ENCODE results near the gene DSCAM. TPM values are rescaled to one million over a fixed set of nuclear protein-coding genes. Genes with fewer than 3 reads are reported as not detected.

The DSCAM gene
- total RNA-seq, 2 donors from 2014 or later, result 0.05 TPM; not detected in 1

DNA sequence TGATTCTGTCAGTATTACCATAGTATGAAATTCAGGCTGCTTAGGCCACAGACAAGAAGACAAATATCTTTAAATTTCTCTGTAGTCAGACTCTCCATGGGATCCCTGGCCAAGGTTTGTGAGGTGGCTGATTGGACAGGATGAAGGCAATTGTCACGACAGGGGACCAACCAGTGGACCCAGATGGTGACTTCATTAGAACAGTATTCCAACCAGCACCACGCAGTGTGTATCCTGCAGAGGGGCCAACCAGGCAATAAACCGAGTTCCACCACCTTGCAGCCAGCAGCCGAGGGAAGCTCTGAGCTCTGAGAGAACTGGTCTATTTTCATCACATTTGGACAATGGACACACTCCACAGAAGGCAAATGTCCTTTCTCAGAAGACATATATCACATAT lies 16.1 kb downstream of the DSCAM start:
- TF ChIP-seq, protein P1, sequence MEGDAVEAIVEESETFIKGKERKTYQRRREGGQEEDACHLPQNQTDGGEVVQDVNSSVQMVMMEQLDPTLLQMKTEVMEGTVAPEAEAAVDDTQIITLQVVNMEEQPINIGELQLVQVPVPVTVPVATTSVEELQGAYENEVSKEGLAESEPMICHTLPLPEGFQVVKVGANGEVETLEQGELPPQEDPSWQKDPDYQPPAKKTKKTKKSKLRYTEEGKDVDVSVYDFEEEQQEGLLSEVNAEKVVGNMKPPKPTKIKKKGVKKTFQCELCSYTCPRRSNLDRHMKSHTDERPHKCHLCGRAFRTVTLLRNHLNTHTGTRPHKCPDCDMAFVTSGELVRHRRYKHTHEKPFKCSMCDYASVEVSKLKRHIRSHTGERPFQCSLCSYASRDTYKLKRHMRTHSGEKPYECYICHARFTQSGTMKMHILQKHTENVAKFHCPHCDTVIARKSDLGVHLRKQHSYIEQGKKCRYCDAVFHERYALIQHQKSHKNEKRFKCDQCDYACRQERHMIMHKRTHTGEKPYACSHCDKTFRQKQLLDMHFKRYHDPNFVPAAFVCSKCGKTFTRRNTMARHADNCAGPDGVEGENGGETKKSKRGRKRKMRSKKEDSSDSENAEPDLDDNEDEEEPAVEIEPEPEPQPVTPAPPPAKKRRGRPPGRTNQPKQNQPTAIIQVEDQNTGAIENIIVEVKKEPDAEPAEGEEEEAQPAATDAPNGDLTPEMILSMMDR (IDR thresholded peaks at IDR 0.05), result no peak
- no peak overlapping the region for H3K4me3 ChIP-seq

DNA sequence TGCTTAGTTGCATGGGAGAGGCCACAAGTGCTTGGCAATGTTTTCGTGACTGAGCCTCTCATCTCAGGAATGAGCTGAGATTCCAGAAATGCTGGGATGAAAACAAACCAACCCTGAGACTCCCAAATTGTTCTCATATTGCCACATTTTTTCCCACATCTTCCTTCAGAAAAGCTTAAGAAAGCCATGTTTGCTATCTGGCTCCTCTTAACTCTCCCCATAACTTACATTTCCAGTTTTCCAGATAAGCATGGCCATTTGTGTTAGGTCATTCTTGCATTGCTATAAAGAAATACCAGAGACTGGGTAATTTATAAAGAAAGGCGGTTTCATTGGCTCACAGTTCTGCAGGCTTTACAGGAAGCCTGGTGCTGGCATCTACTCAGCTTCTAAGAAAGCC lies 17.2 kb downstream of the DSCAM start:
- no peak overlapping the region for H3K9ac ChIP-seq (ENCODE audit: low read depth in 2 of 2, low read length in 2 of 2)
- intact Hi-C loops (cut with DNase I), result no loop called here
- H3K4me3 ChIP-seq, result no peak overlapping the region
- TF ChIP-seq, protein P1 (IDR thresholded peaks at IDR 0.05), result no peak
- H3K4me1 ChIP-seq, result no peaks in the 10 kb centered on the region
- no peak overlapping the region for H3K27ac ChIP-seq
- no peaks in the 10 kb centered on the region for H3K9me3 ChIP-seq
- H3K27me3 ChIP-seq, result no peaks in the 10 kb centered on the region
- no peaks in the 10 kb centered on the region for H3K36me3 ChIP-seq
- DNase-seq, result no peak

More for the DNA sequence above, 16.1 kb downstream of the DSCAM start:
- Histone ChIP-seq H3K4me1 (no peaks in the 10 kb centered on the region), H3K9me3 (no peaks in the 10 kb centered on the region), H3K27ac (no peak overlapping the region), H3K36me3 (no peaks in the 10 kb centered on the region), H3K9ac (ENCODE audit: low read depth in 2 of 2, low read length in 2 of 2) (no peak overlapping the region), H3K27me3 (no peaks in the 10 kb centered on the region)
- intact Hi-C loops (cut with DNase I), result no loop called here
- no peak for DNase-seq

DNA sequence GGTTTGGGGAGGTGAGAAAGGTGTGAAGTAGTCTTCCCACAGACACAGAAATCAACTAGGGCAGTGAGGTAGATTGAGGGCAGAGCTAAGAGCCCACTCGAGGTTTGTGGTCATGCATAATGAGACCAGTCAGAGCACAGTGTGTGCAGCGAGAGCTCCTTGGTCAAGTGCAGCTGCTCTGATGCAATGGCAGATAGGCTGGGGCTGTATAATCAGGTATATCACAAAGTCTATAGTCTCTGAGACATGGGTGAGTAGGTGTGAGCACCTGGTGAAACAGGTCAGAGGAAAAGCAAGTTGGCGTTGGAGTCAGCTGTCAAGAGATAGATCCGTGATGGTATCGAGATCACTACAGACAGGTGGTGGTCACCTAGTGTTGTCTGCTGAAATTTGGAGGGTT lies 17.6 kb downstream of the DSCAM start:
- Histone ChIP-seq H3K4me3 (no peak overlapping the region), H3K9me3 (no peaks in the 10 kb centered on the region), H3K27ac (no peak overlapping the region), H3K9ac (ENCODE audit: low read depth in 2 of 2, low read length in 2 of 2) (no peak overlapping the region), H3K4me1 (no peaks in the 10 kb centered on the region), H3K36me3 (no peaks in the 10 kb centered on the region), H3K27me3 (no peaks in the 10 kb centered on the region)
- TF ChIP-seq, protein P1 (IDR thresholded peaks at IDR 0.05), result no peak
- intact Hi-C loops (cut with DNase I), result no loop called here
- no peak for DNase-seq

DNA sequence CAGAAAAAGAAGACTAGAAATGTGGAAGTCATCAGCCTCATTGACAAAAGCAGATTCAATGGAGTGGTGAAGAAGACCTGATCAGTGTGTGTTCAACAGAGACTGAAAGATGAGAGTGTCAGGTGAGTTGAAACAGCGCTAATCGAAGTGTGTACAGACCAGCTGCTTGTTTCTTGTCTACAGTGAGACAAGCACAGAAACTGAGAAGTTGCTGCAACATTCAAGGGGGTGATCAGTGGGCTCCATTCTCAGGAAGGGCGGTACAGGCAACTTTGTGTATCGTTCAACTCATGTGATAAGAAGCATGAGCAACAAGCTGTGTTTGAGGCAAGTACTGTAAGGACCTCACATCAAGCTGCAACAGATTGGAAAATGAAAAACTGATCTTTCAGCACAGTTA lies 19.4 kb downstream of the DSCAM start:
- Histone ChIP-seq H3K36me3 (no peaks in the 10 kb centered on the region), H3K27me3 (no peaks in the 10 kb centered on the region), H3K9ac (ENCODE audit: low read depth in 2 of 2, low read length in 2 of 2) (no peak overlapping the region), H3K27ac (no peak overlapping the region), H3K4me1 (no peaks in the 10 kb centered on the region), H3K9me3 (no peaks in the 10 kb centered on the region), H3K4me3 (no peak overlapping the region)
- DNase-seq, result no peak
- TF ChIP-seq, protein P1 (IDR thresholded peaks at IDR 0.05), result no peak
- intact Hi-C loops (cut with DNase I), result no loop called here

DNA sequence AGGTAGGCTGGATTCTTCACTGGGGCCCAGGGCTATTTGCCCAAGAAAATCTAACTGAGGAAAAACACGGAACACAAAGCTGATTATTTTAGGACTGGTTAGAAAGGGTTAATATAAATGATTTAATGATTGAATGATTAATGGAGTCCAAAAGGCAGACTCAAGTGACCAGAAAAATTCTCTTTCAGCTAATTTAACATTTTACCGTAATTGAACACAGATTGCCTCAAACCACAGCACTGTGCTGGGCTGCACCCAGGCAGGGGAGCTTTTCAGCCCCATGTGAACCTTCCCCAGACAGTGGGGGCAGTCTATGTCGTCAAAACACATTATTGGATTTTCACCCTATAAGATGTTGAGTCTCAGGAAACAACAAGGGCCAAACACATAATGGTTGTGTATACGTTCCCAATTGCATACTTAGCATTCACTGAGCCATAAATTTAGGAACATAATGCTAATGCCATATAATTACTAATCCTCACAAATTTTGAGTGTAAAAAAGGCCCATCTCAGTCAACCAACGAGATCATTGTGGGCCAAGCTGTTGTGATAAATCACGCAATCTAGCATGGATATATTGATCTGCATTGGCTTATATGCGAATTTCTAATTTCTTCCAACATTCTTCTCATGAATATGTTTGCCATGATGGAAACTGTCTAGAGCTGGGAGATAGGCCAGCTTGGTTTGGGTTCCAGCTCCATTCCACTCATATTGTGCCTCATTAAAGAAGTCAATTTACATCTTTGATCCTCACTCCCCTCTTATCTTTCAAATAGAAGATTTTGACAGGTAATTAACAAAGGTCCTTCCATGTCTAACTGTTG lies 27.7 kb downstream of the DSCAM start:
- H3K36me3 ChIP-seq, result no peaks in the 10 kb centered on the region
- TF ChIP-seq, protein P1 (IDR thresholded peaks at IDR 0.05), result no peak
- H3K27me3 ChIP-seq, result no peaks in the 10 kb centered on the region
- no peak overlapping the region for H3K27ac ChIP-seq
- no peak overlapping the region for H3K9ac ChIP-seq (ENCODE audit: low read depth in 2 of 2, low read length in 2 of 2)
- intact Hi-C loops (cut with DNase I), result no loop called here
- no peak for DNase-seq
- H3K9me3 ChIP-seq, result no peaks in the 10 kb centered on the region
- H3K4me3 ChIP-seq, result no peak overlapping the region
- no peaks in the 10 kb centered on the region for H3K4me1 ChIP-seq

All from colonic mucosa (tissue), 4 donors.